Lower lobe of right lung (tissue), 2 donors: Measurements from ENCODE around the gene OTOG. TPM values are rescaled to one million over a fixed set of nuclear protein-coding genes. Genes with fewer than 3 reads are reported as not detected.

Experiments
- ATAC-seq, 2 donors: fragments of 200-7000 bp; cut with Tn5 transposase; one replicate each; pipeline ENCODE4 v1.9.1; 2020 to 2022; ENCODE audit warnings: mild to moderate bottlenecking in 2 of 2, moderate library complexity in 2 of 2
- DNase-seq: peaks from one replicate; pipeline ENCODE4 v3.0.0-alpha.2; 2020
- H3K27ac ChIP-seq: fragments of 200-600 bp; one replicate; pipeline ENCODE4 v1.8.0; 2022
- H3K27me3 ChIP-seq: fragments of 200-600 bp; one replicate; pipeline ENCODE4 v1.8.0; 2022; ENCODE audit warnings: low read depth
- H3K36me3 ChIP-seq: fragments of 200-600 bp; one replicate; pipeline ENCODE4 v1.8.0; 2022; ENCODE audit warnings: mild to moderate bottlenecking
- H3K4me1 ChIP-seq: fragments of 200-600 bp; one replicate; pipeline ENCODE4 v1.8.0; 2022
- H3K4me3 ChIP-seq: fragments of 200-600 bp; one replicate; pipeline ENCODE4 v1.8.0; 2022; ENCODE audit warnings: mild to moderate bottlenecking
- H3K9me3 ChIP-seq: fragments of 200-600 bp; one replicate; pipeline ENCODE4 v1.8.0; 2022
- CTCF ChIP-seq: fragments of 200-600 bp; IDR thresholded peaks from one replicate; pipeline ENCODE4 v1.8.0; 2022; ENCODE audit warnings: antibody characterized with exemption, mild to moderate bottlenecking
- intact Hi-C: fragments of 100-400 bp; cut with DNase I; formaldehyde crosslinking; loops from one replicate; pipeline ENCODE4 v1.11.0; 2022
- total RNA-seq: library from RNA; stranded (reverse); fragmentation: NEBNext Ultra II Directional; extraction: Animal tissue kit (Norgen Biotek cat#: 25700); gene quantifications from one replicate; pipeline ENCODE4 v1.2.1, GENCODE V29; 2021
- donor health status: DM: no; HTN: yes; CAD: no; lungs with severe emphysema.

OTOG gene
- total RNA-seq, 1 donor from 2014 or later: not detected

- Histone ChIP-seq H3K36me3 (no peaks in the 10 kb centered on the region), H3K27me3 (no peaks in the 10 kb centered on the region), H3K4me3 (no peak overlapping the region), H3K27ac (no peak overlapping the region), H3K4me1 (no peaks in the 10 kb centered on the region), H3K9me3 (no peaks in the 10 kb centered on the region)
- ATAC-seq (no peak), DNase-seq (no peak)
- TF ChIP-seq CTCF: no peak
- intact Hi-C loops: no loop called here
These were observed 98.3 kb downstream of the OTOG start for GRCh38 chr11:17645190-17645970.

DNA sequence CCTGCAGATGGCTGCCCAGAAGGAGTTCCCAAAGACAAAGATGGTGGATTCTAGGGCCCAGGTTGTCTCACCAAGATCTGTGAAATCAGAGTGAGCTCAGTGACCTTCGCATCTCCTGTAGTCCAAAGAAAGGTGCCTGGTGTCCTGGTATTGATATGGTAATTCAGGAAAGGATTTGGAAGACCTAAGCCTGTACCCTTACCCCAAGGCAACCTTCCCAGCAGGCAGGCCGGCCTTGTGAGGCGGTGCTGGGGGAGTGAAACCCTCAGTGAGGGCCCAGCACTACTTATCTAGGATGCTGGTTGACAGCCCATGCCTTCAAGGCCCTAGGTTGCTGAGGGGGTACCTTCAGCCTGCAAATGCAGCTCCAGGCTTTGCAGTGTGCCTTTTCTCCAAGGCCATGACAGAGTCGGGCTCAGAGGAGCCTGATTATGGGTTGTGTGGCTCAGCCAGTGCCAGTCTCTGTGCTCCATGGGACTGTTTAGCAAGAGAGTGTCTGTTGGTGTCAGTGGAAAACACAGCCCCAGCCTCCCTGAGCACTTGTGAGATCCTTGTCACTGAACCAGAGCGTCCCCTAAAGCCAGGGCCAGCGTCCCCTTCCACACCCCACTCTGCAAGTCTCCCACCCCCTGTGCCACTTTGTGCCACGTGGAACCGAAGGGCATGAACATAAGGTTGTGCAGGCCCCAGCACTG lies 99.5 kb downstream of the OTOG start:
- H3K27me3 ChIP-seq: peaks cover 1% of the 10 kb centered on the region
- H3K27ac ChIP-seq: no peak overlapping the region
- no peak overlapping the region for H3K4me3 ChIP-seq
- ATAC-seq: no peak
- intact Hi-C loops: no loop called here
- no peaks in the 10 kb centered on the region for H3K9me3 ChIP-seq
- TF ChIP-seq CTCF: no peak
- no peak for DNase-seq
- no peaks in the 10 kb centered on the region for H3K36me3 ChIP-seq
- no peaks in the 10 kb centered on the region for H3K4me1 ChIP-seq

- no peaks in the 10 kb centered on the region for H3K9me3 ChIP-seq
- no peaks in the 10 kb centered on the region for H3K36me3 ChIP-seq
- no peaks in the 10 kb centered on the region for H3K4me1 ChIP-seq
- TF ChIP-seq CTCF: no peak
- H3K4me3 ChIP-seq: no peak overlapping the region
- H3K27me3 ChIP-seq: peaks cover 13% of the 10 kb centered on the region
- DNase-seq: no peak
- ATAC-seq: no peak
- intact Hi-C loops: no loop called here
- no peak overlapping the region for H3K27ac ChIP-seq
These were observed 101.5 kb downstream of the OTOG start for GRCh38 chr11:17648528-17648927.

DNA sequence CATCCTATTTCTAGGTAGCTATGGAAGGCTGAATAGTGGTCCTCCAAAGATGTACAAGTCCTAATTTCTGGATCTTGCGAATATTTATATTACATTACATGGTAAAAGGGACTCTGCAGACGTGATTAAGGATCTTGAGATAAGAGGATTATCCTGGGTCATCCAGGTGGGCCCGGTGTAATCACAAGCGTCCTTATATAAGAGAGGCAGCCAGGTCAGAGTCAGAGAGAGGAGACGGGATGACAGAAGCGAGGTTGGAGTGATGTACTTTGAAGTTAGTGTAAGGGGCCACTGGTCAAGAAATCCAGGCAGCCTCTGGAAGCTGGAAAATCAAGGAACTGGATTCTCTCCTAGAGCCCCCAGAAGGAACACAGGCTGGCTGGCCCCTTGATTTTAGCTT lies 102.2 kb downstream of the OTOG start:
- no peak overlapping the region for H3K4me3 ChIP-seq
- DNase-seq (no peak), ATAC-seq (no peak)
- peaks cover 17% of the 10 kb centered on the region for H3K27me3 ChIP-seq
- H3K9me3 ChIP-seq: no peaks in the 10 kb centered on the region
- no peaks in the 10 kb centered on the region for H3K36me3 ChIP-seq
- TF ChIP-seq CTCF: no peak
- no peaks in the 10 kb centered on the region for H3K4me1 ChIP-seq
- H3K27ac ChIP-seq: no peak overlapping the region
- intact Hi-C loops: no loop called here

DNA sequence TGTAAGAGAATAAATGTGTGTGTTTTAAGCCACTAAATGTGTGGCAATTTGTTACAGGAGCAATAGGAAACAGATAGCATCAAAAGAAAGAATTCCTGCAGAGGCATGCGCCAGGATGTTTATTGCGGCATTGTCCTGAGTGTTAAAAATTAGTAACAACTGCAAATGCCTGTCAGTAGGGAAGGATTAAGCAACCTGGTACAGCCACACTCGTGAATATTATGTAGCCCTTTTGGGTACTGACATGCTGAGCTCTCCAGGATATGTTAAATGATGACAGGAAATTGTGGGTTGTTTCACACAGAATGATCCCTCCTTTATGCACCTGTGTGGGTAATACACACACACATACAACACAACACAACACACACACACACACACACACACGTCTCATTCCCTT lies 102.6 kb downstream of the OTOG start:
- no peak for TF ChIP-seq CTCF
- H3K4me1 ChIP-seq: no peaks in the 10 kb centered on the region
- intact Hi-C loops: no loop called here
- H3K27me3 ChIP-seq: peaks cover 17% of the 10 kb centered on the region
- no peaks in the 10 kb centered on the region for H3K36me3 ChIP-seq
- H3K27ac ChIP-seq: no peak overlapping the region
- H3K4me3 ChIP-seq: no peak overlapping the region
- DNase-seq (no peak), ATAC-seq (no peak)
- H3K9me3 ChIP-seq: no peaks in the 10 kb centered on the region
